ENCODE data around the gene SPOCK1. TPM values are rescaled to one million over a fixed set of nuclear protein-coding genes. Genes with fewer than 3 reads are reported as not detected.

The SPOCK1 gene
- total RNA-seq, 1 experiment from 2014 or later: 222 TPM

DNA sequence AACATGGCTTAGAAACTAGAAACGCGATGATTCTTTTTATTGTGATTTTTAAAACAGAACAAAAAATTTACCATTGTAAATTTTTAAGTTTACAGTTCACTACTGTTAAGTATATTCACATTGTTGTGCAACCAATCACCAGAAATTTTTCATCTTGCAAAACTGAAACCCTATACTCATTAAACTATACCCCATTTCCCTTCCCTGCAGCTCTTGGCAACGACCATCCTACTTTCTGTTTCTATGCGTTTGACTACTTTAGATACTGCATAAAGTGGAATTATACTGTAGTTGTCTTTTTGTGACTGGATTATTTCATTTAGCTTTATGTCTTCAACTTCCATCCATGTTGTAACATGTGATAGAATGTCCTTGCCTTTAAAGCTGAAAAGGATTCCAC, 52.5 kb downstream of the SPOCK1 start:
- DNase-seq (ENCODE audit: extremely low read depth, low read depth): no peak

DNA sequence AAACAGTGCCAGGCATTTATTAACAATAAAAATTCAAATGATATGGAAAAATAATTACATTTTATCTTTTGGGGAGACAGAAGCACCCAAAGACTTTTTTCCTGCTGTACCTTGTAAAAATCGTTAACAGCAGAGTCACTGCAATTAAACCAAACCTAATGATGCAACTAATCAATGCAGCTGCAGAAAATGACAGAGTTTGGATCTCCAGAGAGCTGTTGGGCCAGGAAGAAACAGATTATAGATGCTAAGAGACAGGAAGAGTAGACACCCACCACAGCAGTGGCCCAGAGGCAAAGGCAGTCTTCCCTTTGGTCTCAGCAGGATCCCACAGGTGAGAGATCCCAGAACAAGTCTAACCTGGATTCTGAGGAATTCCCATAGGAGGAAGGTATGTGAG, 53.0 kb downstream of the SPOCK1 start:
- no peak for DNase-seq (ENCODE audit: extremely low read depth, low read depth)

DNA sequence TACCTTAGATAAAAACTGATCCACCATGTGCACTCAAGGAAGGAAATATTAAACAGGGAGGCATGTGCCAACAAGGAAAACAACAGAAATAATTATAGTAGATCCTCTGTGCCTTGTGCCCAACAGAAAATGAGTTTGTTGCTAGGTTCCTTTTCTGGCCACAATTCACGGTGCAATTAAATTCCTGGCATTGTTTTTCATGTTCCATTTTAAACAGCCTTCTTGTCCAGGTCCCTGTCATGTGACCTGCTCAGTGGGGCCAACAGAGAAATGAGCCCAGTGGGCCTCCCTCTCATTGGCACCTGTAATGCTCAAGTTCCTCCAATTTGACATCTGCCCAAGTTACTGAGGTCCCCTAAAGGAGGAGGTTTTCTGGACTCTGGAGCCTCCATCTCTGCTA, 56.5 kb downstream of the SPOCK1 start:
- no peak for DNase-seq (ENCODE audit: extremely low read depth, low read depth)

DNA sequence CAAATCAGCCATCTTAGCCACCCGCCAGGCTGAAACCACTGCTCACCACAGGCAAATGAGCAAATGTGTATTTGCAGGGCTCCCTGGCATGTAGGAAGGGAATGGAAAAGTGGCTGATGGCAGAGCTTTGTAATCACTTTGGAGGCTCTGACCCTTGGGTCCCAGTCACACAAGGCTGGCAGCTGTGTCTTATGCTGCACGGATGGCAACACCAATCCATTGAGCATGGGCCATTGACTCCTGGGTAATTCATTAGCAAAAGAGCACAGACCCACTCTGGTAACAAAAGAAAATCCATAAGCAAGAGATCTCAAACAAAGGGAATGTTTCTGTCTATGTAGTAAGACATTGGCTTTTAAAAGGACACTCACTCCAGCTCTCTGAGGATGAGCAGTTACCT, 57.6 kb downstream of the SPOCK1 start:
- no peak for DNase-seq (ENCODE audit: extremely low read depth, low read depth)

DNA sequence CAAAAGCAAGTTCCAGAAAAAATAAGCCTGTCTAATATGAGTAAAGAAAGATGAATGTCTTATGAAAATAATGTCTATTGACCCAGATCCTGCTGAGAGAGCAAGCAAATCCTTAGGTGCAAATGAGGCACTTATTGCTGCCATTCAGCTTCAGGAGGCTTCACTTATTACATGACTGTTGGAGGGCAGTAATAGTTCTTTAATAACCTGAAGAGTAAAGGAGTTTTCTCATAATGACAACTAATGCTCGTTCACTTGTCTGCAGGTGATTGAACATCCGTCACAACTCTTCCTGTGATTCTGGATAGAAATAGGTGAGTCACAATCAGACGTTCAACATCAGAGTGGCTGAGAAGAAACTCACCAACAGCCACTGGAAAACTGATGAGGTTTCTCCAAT, 58.3 kb downstream of the SPOCK1 start:
- no peak for DNase-seq (ENCODE audit: extremely low read depth, low read depth)

DNA sequence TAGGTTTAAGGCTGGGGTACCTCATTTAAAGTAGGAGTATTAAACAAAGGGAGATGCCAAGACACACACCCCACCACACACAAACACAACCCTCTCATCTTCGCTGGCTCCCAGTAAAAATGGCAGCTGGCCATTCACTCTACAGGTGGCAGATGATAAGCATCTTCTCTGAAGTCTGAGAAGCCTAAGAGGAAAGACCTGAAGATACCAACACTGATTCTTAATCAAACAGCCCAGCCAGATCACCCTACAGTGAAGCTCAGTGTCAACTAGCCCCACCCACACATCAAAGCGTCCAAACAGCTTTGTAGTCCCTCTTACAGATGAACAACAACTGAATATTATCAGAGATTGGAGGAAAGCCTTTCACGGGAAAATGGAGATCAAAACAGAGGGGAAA, 59.5 kb downstream of the SPOCK1 start:
- no peak for DNase-seq (ENCODE audit: extremely low read depth, low read depth)

DNA sequence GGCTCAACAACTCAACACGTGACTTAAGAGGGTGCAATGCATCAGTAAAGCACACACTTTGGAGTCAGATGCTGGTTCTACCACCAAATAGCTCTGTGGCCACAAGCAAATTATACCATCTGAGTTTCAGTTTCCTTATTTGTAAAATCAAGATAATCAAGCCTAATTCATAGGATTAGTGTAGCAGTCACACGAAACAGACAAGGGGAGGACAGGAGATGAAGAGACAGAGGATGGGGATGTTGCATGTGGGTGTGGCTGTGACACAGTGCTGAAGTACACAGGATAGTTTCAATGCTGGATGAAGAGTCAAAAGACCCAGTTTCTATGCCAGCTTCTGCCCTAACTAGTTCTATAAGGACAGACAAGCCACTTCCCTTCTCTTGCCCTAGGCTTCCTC, 60.2 kb downstream of the SPOCK1 start:
- DNase-seq (ENCODE audit: extremely low read depth, low read depth): no peak

DNA sequence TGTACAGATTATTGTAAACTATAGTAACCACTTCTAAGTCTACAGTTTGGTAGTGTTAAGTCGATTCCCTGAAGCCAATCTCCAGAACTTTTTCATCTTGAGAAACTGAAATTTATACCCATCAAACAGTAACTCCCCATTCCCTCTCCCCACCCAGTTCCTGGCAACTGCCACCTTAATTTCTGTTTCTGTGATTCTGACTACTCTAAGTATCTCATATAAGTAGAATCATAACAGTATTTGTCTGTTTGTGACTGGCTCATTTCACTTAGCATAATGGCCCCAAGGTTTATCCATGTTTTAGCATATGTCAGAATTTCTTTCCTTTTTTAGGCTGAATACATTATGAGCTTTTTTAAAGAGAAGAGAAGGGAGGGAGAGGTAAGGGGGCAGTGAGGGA, 61.4 kb downstream of the SPOCK1 start:
- DNase-seq (ENCODE audit: extremely low read depth, low read depth): no peak

DNA sequence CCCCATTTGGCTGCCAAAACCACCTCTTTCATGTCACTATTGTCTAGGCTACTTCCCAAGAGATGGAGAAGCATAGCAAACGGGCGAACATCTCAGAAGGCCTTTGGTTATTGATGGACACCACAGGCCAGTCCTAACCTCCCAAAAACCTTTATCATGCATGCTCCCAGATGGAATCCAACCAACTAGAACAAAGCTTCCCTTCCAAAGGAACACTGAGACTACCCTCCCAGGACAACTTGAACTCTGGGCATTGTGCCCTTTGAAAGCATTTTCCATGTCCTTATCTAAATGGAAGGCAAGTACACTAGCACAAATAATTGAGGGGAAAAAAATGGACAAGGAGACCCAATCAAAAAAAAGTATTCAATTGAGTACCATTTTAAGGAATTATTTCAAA, 65.6 kb downstream of the SPOCK1 start:
- no peak for DNase-seq (ENCODE audit: extremely low read depth, low read depth)

DNA sequence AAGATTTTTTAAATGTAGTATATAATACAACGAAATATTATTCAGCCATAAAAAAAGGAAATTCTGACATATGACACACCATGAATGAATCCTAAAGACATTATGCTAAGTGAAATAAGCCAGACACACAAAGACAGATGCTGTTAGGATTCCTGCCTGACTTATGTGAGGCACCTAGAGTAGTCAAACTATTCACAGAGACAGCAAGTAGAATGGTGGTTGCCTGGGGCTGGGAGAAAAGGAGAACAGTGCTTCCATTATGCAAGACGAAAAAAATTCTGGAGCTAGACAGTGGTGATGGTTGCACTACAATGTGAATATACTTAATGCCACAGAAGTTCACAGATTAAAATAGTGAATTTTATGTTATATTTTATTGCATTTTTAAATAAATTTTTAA, 66.8 kb downstream of the SPOCK1 start:
- no peak for DNase-seq (ENCODE audit: extremely low read depth, low read depth)

DNA sequence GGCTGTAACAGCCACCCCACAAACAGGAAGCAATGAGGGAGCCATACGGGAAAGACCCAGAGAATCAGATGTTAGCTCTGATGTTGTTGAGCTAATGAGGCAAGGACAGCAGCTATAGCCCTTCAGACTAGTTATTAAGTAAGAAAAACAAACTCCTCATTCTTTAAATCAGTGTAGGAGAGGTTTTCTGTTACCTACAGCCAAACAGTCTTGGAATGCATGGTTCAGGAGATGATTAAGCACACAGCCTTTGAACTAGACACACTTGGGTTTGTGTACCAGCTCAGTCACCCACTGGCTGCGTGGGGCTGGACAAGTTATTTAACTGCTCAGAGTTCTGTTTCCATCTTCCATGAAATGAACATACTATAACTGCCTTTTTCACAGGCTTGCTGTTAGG, 68.1 kb downstream of the SPOCK1 start:
- DNase-seq (ENCODE audit: extremely low read depth, low read depth): no peak

DNA sequence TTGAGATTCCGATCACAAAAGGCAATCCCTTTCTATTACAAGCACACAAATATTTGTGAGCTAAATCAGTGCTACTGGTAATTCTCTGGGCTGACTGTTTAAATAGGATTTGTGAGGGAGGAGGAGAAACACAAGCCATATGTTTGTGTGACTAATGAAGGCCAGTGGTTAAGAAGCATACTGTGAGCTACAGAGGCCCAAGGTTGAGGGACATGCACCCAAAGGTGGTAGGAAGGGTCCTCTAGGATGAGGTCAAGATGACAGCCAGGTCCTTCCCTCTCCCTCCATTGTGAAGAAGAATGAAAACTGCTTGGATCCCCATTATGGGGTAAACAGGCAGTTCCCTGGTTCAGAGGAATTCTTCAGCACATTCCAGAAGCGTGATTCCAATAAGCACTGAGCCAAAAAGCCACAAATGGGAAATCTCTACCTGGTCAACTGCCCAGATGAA, 83.9 kb downstream of the SPOCK1 start:
- DNase-seq (ENCODE audit: extremely low read depth, low read depth): no peak

DNA sequence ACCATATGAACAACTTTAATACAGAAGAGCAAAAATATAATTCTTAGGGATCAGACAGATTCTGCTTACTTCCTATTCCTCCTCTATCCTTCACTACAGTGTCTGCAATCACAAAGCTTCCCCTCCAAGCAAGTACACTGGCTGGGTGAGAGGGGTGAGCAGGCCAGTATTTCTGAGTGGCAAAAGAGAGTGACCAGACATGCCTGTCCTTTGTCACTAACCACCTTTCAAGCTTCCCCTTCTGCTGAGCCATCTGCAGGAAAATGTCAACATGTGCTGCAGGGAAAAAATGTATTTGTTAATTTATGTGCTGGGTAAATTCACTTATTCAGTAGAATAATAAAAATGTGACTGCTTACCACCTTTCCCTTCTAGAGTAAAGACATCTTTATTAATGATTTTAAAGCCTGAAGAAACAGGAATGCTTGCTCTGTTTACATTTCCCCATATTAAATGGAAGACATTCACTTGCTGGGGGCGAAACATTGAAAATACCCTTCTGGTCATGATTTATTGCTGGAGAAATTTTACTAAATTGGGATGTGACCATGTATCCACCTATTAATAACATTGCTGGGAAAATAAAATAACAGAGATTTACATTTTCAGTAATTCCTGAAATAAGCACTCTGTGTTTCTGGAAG, 84.9 kb downstream of the SPOCK1 start:
- DNase-seq (ENCODE audit: extremely low read depth, low read depth): no peak

DNA sequence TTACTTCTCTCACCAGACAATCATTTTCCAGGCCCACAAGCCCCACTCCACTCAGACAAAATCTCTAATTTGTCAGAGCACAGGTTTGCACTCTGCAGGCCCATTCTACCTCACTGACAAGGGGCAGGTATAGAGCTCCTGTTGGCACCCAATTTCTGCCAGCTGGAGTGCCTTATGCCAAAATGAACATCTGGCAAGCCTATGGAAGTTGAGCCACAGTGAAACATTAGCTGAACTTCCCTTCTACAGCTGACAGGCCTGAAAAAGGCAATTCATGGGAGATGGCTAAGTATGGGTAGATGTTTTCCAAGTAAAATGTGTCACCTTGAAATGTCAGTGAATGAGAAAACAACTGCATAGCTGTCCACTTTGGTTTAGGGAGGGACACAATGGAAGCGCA, 87.0 kb downstream of the SPOCK1 start:
- DNase-seq (ENCODE audit: extremely low read depth, low read depth): no peak

DNA sequence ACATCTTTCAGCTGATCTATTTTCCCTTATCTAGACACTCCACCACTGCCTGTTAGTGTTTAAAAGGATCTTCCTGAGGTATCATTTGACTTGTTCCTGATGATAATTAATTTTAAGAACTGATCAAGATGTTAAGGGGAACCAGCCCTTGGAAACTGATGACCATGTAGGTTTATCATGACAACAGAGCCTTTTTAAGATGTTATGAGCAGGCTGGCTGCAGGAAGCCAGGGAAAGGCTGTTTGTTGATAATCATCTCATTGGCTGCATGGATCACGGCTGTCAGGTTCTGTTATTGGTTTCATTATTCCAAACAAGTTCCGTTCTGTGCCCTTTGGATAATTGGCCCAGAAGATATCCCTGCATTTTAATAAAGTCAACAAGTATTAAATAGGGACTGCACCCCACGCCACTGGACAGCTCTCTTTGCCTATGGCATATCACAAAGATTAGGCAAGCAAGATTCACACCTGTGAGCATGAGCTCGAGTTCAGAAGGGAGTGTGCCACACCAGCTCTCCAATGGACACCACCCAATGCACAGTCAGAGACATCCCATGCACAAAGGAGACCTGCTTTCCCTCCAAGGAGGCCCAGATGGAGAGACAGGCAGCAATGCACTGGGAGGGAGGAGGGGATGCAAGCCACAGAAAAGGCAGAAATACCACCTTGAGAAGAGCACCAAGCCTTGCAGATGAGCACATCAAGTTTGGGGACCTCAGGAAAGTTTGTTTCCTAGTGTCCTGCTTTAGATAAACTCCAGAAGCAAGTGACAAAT, 88.7 kb downstream of the SPOCK1 start:
- DNase-seq (ENCODE audit: extremely low read depth, low read depth): no peak

DNA sequence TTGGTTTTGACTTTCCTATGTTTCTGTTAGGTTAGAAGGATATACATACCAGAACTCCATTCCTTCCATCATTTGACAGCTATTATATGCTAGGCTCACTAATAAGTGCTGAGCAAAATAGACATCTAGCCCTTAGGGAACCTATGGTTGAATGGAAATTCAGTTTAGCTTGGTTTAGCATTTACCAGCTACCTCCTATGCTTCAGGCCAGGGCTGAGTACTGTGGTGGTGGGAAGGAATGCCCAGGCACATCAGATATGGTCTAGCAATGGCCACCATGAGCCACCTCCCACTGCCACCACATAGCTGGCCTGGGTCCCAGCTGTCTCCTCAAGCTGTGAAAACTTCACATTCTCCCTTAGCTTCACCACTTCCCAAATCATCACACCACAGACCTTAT, 89.4 kb downstream of the SPOCK1 start:
- DNase-seq (ENCODE audit: extremely low read depth, low read depth): no peak

DNA sequence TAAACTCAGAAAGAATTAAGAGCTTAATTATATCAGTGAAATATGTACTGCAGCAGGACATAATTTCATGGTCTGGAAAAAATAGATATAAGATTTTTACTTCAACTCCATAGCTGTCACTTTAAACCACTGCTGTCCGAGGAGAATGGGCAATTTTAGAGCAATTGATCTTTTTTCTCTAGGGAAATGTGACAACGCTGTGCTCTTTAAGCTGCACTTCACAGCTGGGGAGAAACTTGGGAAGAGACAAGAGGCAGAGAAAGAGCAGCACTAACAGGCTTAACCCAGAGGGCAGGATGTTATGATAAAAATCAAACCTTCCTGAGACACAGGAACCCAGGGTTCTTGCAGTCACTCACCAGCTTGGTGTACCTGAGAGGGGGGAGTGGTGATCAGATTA, 92.0 kb downstream of the SPOCK1 start:
- DNase-seq (ENCODE audit: extremely low read depth, low read depth): no peak

DNA sequence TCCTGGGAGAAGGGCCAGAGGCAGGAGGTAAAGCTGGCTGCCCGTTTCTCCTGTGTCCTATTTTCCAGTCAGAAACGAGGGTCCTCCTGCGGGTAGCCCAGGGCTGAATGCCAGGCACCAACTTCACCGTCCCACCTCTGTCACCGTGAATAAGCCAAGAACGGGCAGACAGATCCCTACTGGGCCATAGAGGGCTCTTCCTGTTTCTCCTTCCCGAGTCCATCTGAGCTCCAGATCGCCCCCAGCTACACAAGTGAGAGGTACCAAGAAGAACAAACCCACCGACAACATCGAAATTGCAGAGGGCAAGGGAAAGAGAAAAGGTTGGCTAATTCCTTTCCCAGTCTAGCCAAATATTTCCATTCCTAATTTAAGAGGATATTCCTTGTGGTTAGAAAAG, 93.7 kb downstream of the SPOCK1 start:
- no peak for DNase-seq (ENCODE audit: extremely low read depth, low read depth)

DNA sequence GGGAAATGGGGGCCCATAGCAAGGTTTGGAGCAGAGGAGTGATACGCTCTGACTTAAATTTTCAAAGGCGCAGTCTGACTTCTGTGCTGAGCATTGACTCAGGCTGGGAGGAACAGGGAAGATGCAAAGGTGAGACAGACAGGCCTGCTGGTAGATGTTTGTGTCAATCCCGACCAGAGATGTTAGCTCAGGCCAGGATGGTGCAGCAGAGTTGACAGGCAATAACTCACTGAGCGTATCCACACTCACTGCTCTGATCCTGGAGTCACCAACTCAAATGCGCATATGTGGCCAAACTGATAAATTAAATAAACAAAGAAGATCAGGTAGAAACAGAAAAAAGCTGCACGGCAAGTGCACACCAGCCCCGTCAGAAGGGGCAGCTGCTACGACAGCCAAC, 95.3 kb downstream of the SPOCK1 start:
- no peak for DNase-seq (ENCODE audit: extremely low read depth, low read depth)

DNA sequence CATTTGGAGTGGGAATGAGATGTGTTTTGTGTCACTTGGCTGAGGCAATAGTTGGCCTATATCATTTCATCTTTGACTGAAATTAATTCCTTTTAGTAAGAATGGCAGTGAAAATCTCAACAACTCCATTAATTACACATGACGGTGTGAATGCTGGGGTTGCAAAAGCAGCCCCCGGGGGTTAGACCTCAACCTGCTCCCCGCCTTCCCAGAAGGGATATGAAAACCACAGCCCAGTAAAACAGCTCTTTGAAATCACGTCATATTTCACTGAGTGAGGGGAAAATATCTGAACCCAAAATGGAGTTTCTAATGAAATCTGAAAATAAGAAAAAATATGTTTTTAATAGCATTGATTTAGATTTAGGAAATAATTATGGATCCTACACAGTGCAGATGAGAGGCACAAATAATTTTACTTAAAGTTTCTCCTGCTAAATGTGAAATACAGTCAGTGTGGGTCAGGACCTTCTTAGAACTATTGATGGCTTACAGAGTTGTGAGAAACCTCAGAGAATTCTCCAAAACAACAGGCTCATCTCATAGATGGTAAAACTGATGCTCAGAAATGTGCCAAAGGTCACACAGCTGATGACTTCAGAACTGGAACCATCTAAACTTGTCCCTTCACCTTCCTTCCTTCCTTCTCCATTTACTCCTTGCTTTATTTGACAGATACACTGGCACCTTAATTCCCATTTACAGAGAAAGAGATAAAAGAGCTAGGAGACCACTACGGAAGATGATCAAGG, 96.5 kb downstream of the SPOCK1 start:
- no peak for DNase-seq (ENCODE audit: extremely low read depth, low read depth)

DNA sequence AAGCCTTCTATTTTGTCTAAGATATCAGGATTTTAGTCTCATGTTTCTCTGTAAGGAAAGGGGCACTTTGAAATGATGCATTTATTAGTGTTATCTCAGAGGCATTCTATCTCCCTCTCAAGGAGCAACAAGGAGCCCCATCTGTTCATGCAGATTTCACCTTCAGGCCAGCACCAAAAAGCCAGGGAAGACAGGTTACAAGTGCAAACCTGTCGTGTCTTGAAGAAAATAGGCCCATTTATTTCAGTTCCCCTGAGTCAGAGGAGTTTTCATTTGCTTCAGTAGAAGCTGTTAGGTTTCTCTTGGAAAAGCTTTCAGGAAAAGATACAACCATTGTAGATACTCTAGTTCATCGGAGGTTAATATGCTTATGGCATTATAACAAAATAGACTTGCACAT, 97.2 kb downstream of the SPOCK1 start:
- DNase-seq (ENCODE audit: extremely low read depth, low read depth): no peak

DNA sequence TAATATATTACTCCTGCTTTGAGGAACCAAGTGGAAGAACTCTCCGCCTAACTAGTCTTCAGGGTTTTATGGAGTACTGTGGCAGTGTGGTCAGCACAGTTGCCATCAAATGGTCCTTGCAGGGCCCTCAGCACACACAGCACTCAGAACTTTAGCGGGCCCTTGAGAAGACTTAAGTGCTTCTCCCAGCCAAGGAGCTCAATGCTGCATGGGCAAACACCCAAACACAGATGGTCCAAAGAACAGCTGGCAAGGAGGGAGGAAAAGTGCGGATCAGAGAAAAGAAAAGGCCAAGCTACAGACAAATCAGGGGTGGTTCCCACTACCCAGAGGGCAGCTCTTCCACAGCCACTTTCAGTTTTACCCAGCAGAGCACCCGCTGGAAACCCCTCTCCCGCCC, 98.6 kb downstream of the SPOCK1 start:
- DNase-seq (ENCODE audit: extremely low read depth, low read depth): no peak

Measured in NCI-H460 (cell line).